NCI-H1694 treated with DMSO at 0.1 percent for 48 hours (cell line): ENCODE data around the gene WSCD1.

Experiments
- DNase-seq: peaks from one replicate; lab custom pipeline; 2025; lab: John Stamatoyannopoulos, UW

WSCD1 gene

GRCh38 chr17:6160911-6161855 is 91.0 kb downstream of the WSCD1 start:
- DNase-seq = peak; percentile 38

GRCh38 chr17:6162216-6162615 is 92.0 kb downstream of the WSCD1 start:
- DNase-seq = no peak

GRCh38 chr17:6162892-6163291 is 92.7 kb downstream of the WSCD1 start:
- DNase-seq = no peak

- peak; percentile 56 for DNase-seq
These were observed 93.6 kb downstream of the WSCD1 start for GRCh38 chr17:6163612-6164333.

- DNase-seq = no peak
These were observed 94.8 kb downstream of the WSCD1 start for GRCh38 chr17:6164996-6165395.

- DNase-seq = no peak
These were observed 95.6 kb downstream of the WSCD1 start for GRCh38 chr17:6165806-6166205.

- DNase-seq = no peak
These were observed 96.5 kb downstream of the WSCD1 start for GRCh38 chr17:6166492-6167179.

GRCh38 chr17:6168296-6168695 is 98.1 kb downstream of the WSCD1 start:
- DNase-seq = no peak

- DNase-seq = no peak
These were observed 100.2 kb downstream of the WSCD1 start for GRCh38 chr17:6170349-6170748.

GRCh38 chr17:6172642-6173330 is 102.6 kb downstream of the WSCD1 start:
- DNase-seq = no peak

- no peak for DNase-seq
These were observed 103.5 kb downstream of the WSCD1 start for GRCh38 chr17:6173653-6174052.
